HG02610 (cell line): ENCODE results near the gene HECTD4.
A peak's percentile ranks its signal among the peaks of the same experiment; 100 is the strongest.
"Not testable (repeated sequence)": the region's sequence is repeated elsewhere in the genome, so short reads cannot be mapped to it uniquely, and the experiment has no call there.

Source experiments
- ATAC-seq: cut with Tn5 transposase; IDR thresholded peaks from one replicate; pipeline ENCODE4 v1.9.1; 2021; ENCODE audit warnings: mild to moderate bottlenecking, moderate library complexity; ENCODE audit not compliant: unreplicated experiment

HECTD4 gene

GRCh38 chr12:112283546-112283945 lies 98.7 kb downstream of the HECTD4 start:
- no peak for ATAC-seq

- ATAC-seq: no peak
Measured at GRCh38 chr12:112282920-112283319, 99.3 kb downstream of the HECTD4 start.

GRCh38 chr12:112275836-112276235 lies 106.4 kb downstream of the HECTD4 start:
- ATAC-seq: no peak

GRCh38 chr12:112275207-112275606 lies 107.0 kb downstream of the HECTD4 start:
- ATAC-seq: no peak

GRCh38 chr12:112270673-112271072 lies 111.6 kb downstream of the HECTD4 start:
- ATAC-seq: no peak

- ATAC-seq: no peak
Measured at GRCh38 chr12:112266473-112266872, 115.8 kb downstream of the HECTD4 start.

- ATAC-seq: no peak
Measured at GRCh38 chr12:112261559-112261958, 120.7 kb downstream of the HECTD4 start.

- no peak for ATAC-seq
Measured at GRCh38 chr12:112258926-112259325, 123.3 kb downstream of the HECTD4 start.

GRCh38 chr12:112256780-112257179 lies 125.5 kb downstream of the HECTD4 start:
- no peak for ATAC-seq

GRCh38 chr12:112252184-112252583 lies 130.0 kb downstream of the HECTD4 start:
- ATAC-seq: no peak

GRCh38 chr12:112244902-112245301 lies 137.3 kb downstream of the HECTD4 start:
- ATAC-seq: not testable (repeated sequence)

- ATAC-seq: no peak
Measured at GRCh38 chr12:112243255-112244110, 138.7 kb downstream of the HECTD4 start.

GRCh38 chr12:112241176-112241575 lies 141.1 kb downstream of the HECTD4 start:
- no peak for ATAC-seq

GRCh38 chr12:112239881-112240280 lies 142.3 kb downstream of the HECTD4 start:
- peak; percentile 68 for ATAC-seq

- ATAC-seq: no peak
Measured at GRCh38 chr12:112239020-112239419, 143.2 kb downstream of the HECTD4 start.

GRCh38 chr12:112238441-112238840 lies 143.8 kb downstream of the HECTD4 start:
- ATAC-seq: no peak

- no peak for ATAC-seq
Measured at GRCh38 chr12:112236786-112237185, 145.4 kb downstream of the HECTD4 start.

- ATAC-seq: no peak
Measured at GRCh38 chr12:112236386-112236785, 145.8 kb downstream of the HECTD4 start.

GRCh38 chr12:112234303-112234702 lies 147.9 kb downstream of the HECTD4 start:
- ATAC-seq: no peak

GRCh38 chr12:112233242-112233641 lies 149.0 kb downstream of the HECTD4 start:
- no peak for ATAC-seq

GRCh38 chr12:112230136-112230535 lies 152.1 kb downstream of the HECTD4 start:
- no peak for ATAC-seq

GRCh38 chr12:112226768-112227167 lies 155.5 kb downstream of the HECTD4 start:
- no peak for ATAC-seq

- not testable (repeated sequence) for ATAC-seq
Measured at GRCh38 chr12:112220628-112221027, 161.6 kb downstream of the HECTD4 start.
